GM21737 (cell line): ENCODE data around the gene CLPTM1L.
A peak's percentile ranks its signal among the peaks of the same experiment; 100 is the strongest.

ENCODE experiments used
- ATAC-seq: cut with Tn5 transposase; IDR thresholded peaks from one replicate; pipeline ENCODE4 v1.9.1; 2021; ENCODE audit warnings: mild to moderate bottlenecking, moderate library complexity; ENCODE audit not compliant: unreplicated experiment

CLPTM1L gene, protein sequence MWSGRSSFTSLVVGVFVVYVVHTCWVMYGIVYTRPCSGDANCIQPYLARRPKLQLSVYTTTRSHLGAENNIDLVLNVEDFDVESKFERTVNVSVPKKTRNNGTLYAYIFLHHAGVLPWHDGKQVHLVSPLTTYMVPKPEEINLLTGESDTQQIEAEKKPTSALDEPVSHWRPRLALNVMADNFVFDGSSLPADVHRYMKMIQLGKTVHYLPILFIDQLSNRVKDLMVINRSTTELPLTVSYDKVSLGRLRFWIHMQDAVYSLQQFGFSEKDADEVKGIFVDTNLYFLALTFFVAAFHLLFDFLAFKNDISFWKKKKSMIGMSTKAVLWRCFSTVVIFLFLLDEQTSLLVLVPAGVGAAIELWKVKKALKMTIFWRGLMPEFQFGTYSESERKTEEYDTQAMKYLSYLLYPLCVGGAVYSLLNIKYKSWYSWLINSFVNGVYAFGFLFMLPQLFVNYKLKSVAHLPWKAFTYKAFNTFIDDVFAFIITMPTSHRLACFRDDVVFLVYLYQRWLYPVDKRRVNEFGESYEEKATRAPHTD

DNA sequence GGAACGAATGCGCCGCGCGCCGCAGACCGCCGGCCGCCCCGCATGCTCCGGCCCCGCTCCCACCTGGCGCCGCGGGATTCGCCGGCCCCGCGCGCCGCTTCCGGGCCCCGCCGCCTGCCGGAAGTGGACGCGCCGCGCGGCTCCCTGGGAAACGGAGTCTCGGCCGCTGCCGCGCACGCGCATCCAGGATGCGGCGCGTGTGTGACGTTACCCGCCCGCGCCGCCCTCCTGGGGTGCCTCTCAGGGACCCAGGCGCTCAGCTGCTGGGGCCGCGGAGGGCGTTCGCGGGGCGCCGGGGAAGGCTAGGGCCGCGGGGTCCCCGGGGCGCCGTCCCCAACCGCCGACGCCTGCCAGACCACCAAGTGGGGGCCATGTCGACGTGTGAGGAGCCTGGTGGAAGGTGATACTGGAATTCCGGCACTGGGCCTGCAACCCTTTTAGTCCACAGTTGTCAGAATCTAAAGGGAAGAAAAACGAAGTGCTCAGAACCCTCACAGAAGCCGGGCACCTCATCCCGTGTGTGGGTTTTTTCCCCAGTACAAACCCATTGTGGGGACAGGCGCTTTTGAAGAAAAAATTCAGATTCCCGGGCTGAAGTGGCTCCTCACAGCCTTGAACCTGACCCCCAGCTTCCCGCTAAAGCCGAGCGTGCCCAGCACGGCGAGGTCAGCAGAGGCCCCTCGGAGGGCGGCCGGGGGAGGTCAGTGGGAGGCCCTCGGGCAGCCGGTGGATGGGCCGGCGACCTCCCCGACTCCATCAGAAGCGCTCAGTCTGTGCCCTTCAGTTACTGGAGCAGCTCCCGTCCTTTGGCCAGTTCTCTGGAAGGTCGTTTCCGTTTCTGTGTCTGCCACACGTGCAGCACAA, at the start of gene CLPTM1L:
Gene CLPTM1L, minus strand, starts transcription at position 125 of the 864 bp plus-strand sequence. CDS start 258 bp downstream, outside the sequence.
- peak; percentile 78 for ATAC-seq

- ATAC-seq = no peak
Measured at GRCh38 chr5:1393571-1394501, 48.9 kb upstream of the CLPTM1L start.

GRCh38 chr5:1392801-1393565, 48.1 kb upstream of the CLPTM1L start:
- ATAC-seq = no peak

DNA sequence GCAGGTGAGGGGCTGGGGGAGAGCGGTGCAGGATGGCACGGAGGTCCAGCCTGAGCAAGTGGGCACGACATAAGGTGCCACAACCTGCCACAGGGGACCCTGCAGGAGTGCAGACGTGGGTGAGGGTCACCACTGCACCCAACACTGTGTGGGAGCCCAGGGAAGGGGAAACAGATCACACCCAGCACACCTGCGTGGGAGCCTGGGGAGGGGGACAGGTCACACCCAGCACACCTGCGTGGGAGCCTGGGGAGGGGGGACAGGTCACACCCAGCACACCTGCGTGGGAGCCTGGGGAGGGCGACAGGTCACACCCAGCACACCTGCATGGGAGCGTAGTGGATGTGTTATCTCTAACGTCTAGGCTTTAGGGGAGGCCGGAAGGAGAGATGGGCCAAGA, 47.4 kb upstream of the CLPTM1L start:
- no peak for ATAC-seq

DNA sequence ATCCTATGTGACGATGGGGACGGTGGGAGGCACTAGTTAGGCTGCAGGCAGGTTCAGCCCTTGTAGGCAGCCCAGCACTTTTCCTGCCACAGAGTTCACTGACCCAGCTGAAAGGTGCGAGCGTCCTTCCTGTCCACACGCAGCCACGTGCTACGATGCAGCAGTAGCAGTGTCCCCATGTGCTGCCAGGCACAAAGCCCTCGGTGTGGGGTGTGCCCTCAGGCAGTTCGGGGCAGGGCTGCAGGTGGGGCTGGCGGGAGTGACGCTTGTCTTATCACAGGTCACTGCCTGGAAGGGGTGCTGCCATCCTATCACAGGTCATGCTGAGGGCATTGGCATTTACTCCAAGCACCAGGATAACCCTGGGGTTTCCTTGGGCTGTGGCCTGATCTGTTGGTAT, 46.8 kb upstream of the CLPTM1L start:
- no peak for ATAC-seq

DNA sequence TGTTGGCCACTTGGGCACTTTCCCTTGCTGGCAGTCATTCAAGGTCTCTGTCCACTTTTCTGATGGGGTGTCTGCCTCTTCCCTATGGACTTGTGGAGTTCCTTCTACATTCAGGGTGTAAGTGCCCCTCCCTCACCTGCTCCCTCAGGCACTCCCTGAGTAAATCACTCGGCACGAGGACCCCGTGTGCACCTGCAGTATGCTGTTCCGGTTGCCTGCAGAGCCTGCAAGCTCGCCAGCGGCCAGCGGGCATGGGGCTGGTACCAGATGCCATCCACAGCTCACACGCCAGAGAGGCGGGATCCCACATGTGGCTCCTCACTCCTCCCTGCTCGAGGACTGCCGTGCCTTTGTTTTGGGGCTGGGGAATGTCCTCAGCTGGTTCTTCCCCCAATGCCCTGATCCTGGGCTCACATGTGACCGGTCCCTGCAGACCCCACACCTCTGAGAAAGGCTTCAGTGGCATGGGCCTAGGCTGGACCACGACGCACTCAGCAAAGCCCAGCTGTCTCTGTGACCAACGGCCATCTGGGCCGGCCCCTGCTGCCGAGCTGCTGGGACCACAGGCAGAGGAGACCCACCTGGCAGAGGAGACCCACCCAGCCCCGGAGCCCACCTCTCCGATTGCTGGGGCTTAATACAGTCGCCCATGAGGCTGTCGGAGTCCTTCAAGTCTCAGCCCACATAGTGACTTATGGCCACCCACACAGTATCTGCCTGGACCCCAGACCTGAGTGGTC, 46.1 kb upstream of the CLPTM1L start:
- ATAC-seq = no peak

DNA sequence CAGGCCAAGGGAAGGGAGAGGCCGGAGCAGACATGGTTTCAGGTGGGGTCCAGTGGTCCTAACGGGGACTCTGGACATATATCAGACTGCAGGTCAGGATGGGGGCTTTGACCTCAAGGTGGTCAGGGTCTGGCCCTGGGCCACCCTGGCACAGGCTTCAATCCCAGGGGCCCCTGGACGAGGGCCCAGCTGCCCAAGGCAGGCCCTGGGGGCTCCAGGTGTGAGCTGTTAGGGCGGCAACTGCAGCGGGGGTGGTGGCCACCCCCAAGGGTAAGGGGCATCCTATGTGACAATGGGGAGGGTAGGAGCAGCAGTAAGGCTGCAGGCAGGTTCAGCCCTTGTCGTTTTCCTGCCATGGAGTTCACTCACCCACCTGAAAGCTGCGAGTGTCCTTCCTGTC, 45.4 kb upstream of the CLPTM1L start:
- ATAC-seq = no peak

GRCh38 chr5:1388383-1388967, 43.6 kb upstream of the CLPTM1L start:
- ATAC-seq = no peak

GRCh38 chr5:1387876-1388275, 43.0 kb upstream of the CLPTM1L start:
- no peak for ATAC-seq

GRCh38 chr5:1387059-1387755, 42.3 kb upstream of the CLPTM1L start:
- ATAC-seq = no peak

- peak; percentile 30 for ATAC-seq
Measured at GRCh38 chr5:1386274-1386717, 41.4 kb upstream of the CLPTM1L start.

DNA sequence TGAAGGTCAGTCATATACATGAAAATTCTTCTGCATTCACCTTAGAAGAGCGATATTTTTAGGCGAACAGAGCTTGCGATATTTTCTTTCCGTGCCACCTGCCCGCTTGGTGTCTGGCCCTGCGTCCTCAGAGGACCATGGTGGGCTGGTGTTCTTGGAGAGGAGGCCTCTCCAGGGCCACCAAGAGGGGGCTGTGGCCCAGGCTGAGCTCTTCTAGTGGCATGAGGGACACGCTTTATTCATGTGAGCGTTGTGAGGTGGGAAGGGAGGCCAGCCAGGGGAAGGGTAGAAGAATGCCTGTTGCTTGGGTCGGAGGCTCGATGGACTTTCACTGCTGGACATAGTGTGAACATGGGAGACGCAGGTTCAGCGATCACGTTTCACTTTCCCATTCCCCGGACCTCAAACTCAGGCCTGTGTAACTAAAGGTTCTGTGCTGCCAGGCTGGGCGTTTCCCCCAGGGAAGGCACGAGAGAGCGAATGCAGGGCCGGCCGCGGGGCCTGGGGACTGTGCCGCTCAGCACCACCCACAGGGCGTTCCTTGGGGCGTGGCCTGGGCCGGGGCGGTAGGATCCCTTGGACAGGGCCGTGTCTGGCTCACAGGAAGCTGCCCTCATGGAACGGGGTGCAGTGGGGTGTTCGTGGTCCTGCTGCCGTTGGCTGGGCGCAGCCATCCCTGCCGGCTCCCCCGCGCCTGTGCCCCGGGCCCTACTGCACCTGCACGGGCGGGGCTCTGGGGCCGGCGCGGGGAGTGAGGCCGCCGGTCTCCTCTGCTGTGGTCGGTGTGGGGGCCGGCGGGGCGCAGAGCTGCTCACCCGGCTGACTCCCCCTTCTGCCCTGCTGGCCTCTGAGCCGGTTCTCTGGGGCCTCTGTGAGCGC, 40.7 kb upstream of the CLPTM1L start:
- peak; percentile 87 for ATAC-seq

DNA sequence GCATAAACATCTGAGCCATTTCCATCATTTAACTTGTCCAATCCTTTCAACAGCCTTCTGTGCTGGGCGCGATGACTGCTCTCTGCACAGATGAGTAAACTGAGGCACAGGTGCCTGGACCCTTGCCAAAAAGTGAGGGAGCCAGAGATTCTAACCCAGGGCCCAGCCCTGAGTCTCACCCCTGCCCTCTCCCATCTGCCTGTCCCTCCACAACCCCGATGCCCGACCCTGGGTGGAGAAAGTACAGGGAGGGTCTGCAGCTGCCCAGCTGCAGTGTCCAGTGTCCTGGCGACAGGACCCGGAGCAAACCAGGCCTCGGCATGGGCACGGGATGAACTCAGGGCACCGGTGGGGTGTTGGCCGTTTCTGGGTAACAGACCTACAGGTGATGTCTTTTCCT, 39.6 kb upstream of the CLPTM1L start:
- no peak for ATAC-seq

DNA sequence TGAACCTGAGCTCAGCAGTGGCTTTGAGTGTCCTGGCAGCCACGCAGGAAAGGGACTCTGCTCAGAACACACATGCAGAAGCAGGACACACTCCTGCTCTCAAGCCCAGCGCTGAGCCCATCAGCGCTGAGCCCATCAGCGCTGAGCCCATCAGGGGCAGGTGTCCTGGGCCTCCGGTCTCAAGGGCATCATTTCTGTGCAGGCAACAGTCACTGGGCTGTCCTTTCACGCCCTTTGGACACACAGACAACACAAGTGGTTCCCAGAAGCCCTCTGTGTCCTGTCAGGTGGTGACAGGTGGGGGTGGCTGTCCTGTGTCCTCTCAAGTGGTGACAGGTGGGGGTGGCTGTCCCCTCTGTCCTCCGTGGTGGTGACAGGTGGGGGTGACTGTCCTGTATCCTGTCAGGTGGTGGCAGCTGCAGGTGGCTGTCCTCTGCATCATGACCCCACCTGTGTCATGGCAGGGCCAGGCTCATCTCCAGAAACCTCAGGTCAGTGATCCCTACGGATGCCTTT, 39.0 kb upstream of the CLPTM1L start:
- ATAC-seq = no peak

- ATAC-seq = no peak
Measured at GRCh38 chr5:1383344-1383743, 38.4 kb upstream of the CLPTM1L start.

- no peak for ATAC-seq
Measured at GRCh38 chr5:1382248-1382700, 37.4 kb upstream of the CLPTM1L start.
